ENCODE results near the gene ANAPC15.
A peak's percentile ranks its signal among the peaks of the same experiment; 100 is the strongest.

Gene ANAPC15

DNA sequence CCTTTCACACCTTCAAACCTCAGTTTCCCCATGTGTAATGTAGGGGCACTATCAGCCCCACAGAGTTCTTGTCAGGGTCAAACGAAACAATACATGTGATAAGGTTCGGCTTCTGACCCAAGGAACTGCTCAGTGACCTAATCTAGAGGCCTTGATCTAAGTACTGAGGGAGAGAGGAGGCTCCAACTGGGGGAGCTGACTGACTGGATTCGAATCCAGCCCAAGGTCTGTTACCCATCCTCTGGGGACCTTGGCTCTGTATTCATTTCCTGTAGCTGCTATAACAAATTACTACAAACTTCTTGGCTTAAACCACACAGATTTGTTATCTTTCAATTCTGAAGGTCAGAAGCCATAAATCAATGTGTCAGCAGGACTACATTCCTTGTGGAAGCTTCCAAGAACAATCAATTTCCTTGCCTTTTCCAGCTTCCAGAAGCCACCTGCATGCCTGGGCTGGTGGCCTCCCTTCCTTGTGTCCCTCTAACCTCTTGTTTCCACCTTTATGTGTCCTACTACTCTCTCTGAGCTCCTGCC lies 10.7 kb upstream of the ANAPC15 start:
- DNase-seq: no peak

DNA sequence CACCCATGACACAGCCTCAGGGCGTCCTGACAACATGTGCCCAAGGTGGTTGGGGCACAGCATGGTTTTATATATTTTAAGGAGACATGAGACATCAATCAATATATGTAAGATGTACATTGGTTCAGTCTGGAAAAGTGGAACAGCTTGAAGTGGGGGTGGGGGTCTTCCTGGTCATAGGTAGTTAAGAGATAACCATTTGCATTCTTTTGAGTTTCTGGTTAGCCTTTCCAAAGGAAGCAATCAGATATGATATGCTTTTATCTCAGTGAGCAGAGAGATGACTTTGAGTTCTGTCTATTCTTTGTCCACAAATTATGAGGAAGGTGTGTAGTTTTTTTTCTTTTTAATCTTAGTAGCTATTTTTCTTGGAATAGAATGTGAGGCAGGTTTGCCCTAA lies 10.1 kb upstream of the ANAPC15 start:
- DNase-seq: no peak

DNA sequence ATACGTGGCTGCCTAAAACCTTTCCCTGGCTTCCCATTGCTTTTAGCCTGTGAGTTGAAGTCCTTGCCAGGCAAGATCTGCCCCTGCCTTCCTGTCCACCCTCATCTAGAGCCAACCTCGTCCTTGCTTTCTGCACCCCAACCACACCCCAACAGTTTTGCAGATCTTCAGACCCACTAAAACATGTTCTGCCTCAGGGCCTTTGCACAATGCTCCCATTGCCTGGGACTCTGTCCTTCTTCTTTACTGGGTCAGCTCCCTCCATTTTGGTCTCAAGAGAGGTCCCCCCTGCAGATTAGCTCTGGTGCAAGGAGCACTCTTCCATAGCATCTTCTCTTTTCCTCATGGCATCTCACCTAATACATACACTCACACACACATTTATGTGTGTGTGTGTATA lies 8.4 kb upstream of the ANAPC15 start:
- no peak for DNase-seq

DNA sequence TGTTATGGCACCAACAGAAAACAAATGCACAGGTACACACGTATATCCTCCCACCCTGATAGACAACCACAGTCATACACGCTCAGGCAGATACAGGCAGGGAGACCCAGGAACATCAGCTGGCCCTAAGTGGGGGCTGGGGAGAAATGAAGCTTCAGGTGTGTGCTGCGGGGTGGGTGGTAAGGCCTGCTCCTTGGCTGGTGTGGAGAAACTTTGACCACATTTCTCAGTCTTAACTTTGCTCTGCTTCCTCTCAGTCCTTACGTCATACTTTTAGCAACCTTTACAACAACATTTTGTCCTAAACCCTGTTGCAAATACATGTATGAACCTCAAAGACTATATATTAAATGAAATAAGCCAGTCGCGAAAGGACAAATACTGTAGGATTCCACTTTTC lies 6.7 kb upstream of the ANAPC15 start:
- no peak for DNase-seq

DNA sequence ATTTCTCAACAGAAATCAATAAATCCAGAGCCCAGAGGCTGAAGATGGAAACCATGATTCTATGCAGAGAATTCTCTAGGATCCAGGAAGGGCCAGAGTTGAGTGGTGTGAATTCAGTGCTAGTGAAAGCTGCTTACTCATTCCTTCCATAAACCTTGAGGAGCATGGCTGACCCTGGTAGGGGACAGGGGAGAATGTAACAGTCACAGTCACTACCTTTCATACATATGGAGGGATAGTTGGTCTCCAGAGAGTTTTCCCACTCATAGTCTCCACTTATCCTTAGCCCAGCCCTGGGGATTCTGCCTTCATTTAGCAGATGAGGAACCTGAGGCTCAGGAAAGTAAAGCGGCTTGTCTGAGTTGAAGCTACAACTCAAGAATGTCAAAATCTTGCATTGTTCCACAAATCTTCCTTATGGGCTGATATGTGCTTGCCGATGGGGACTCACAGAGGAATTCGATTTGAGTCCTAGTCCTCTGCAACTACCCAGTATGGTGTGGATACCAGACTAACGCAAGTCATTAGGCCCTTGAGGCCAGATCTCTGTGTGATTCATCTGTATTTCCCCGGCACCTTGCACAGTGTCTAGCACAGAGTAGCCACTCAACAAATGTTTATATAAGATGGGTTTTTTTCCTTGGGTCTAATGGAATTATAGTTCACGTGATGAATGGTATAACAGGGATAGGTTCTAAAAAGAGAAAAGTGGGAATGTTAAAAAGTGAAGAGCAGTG lies 3.7 kb upstream of the ANAPC15 start:
- no peak for DNase-seq

DNA sequence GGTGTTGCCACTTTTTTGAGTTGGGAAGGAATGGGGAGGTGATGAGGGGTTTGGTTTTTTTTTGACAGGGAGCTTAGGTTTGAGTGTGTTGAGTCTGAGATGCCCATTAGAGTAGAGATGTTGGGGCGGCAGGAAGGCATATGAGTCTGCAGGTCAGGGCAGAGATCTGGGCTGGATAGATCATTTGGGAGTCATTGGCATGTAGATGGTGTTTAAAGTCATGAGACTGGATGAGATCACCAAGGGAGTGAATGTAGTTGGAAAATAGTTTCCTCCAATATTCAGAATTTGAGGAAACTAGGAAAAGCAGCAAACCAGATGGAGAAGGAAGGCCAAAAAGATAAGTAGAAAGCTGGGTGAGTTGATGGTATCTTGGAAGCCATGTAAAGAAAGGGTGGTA lies 2.1 kb upstream of the ANAPC15 start:
- no peak for DNase-seq

DNA sequence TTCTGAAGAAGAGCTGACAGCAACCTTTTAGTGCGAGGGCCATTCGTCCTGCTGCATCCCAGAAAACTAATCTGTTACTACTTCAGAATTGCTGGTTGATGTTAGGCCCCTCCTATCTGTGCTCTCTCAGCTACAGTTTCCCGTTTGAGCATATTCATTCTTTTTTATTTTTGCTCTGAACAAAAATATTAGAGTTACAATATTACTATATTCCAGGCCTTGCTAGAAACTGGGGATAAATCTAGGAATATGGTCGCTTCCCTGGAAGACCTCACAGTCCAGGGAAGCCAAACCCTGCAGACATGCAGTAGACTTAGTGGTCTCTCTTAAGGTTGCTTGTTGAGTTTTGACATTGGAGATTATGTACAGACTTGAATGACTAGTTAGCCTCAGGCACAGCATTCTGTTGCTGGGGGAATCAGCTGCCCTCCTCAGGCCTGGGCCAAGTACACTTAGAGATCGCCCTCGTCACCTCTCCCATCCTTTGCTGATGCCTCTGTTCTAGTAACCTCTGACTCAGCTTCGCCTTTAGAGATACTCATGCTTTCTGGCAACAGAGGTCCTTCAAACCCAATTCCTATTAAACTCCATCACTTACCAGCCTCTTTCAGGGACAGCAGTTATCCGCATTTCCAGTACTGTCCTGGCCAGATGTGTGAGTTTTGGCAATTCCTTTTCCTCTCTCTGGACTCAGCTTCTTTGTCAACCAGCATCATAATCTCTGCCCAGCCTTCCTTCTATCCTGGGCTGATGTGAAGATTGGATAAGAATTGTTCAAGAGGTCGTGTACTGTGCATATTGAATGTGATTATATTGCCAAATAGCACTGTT lies 698 bp upstream of the ANAPC15 start:
- no peak for DNase-seq

DNA sequence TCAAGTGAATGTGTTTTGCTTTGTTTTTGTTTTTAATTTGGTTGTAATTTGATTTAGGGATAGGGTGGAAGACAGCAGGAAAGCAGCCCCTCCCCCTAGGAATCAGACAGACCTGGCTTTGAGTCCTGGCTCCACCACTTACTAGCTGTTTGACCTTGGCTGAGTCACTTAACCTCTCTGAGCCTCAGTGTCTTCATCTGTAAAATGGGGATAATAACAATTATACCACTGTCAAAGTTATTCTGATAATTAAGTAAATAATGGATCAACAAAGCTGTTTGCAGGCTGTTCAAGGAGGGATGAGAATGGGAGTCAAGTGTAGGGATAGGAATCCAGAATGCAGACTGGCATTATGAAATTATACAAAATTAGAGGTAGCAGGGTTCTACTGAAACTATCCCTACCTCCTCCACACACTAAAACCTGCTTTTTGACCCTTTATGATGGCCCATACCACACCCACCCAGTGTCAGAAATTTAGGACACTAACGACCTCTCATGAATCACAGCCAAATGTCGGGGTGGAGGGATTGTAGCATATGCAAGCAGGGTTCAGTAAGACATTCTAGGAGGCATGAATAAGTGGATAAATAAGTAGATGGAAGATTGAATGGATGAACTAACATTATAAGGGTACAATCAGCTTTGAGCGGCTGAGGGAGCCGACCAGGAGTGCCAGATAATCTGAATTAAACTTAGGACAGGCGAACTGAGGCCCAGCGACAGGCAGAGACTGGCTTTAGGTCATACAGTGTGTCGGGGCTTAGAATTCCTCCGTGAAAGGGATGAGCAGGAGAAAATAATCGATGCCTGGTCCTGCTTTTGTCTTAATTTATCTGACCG lies 974 bp downstream of the ANAPC15 start:
- no peak for DNase-seq

DNA sequence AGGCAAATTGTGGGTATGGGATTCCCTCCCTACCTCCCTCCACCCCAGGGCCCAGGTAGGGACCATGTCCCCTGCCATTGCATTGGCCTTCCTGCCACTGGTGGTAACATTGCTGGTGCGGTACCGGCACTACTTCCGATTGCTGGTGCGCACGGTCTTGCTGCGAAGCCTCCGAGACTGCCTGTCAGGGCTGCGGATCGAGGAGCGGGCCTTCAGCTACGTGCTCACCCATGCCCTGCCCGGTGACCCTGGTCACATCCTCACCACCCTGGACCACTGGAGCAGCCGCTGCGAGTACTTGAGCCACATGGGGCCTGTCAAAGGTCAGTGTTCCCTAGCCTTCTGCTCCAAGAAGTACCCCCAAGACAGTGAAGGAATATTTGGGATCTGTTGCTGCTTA lies 6.6 kb downstream of the ANAPC15 start, which contains the start of gene TOMT:
TSS of gene TOMT (plus strand) at position 37 of the 400 bp plus-strand sequence. CDS start at position 65, 28 bp downstream.
- no peak for DNase-seq

DNA sequence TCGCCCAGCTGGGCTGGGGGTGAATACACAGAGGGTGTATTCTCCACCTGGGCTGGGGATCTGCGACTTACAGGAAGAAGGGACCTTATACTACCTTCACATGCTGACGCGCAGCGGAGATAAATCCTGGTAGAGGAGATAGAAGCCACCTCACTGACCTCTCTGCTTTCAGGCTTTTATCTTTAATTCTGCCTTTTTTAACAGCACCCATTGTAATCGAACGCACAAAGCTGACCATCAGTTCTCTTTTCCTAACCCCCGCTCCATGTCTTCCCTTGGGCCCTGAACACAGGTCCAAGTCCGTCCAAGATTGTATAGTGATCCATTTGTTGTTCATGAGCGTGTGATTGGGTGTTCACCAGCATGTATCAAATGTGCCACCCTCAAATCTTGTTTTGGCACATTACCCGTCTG lies 8.7 kb downstream of the ANAPC15 start:
- no peak for DNase-seq

DNA sequence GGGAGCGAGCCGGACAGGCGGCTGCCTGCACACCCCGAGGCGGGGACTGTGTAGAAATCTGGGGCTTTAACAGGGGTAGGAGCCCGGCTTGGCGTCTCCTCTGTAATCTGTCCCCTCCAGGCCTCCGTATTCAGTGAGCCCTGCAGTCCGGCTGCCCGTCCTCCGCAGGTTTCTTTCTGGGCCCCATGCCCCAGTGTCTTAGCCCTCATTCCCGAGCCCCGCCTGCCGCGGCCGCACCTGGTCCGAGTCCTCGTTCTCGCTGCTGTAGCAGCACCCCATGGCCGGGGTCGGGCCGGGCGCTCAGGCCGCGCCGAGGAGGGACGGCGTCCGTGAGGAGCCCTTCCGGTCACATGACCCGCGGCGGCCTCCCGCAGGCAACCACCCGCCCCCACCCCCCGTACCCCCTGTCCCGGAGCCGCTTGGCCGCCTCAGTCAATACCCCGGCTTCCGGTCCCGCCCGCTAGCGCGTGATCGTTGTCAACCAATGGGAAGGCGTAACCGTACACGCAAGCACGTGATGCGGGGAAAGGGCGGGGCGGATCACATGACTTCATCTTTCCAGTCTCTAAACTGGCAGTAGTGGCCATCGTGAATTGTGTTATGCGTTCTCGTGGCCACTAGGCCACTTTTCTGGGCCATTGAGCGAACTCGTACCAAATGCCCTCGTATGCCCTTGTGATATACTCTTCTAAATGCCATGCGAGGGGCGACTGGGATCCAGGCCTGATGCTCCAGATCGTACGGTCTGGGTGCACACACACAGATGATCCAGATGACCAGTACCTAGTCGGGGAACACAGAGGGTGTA lies 9.3 kb downstream of the ANAPC15 start, which contains the start of gene LAMTOR1:
TSS of gene LAMTOR1 (minus strand) at position 352 of the 808 bp plus-strand sequence. CDS start at position 279, 73 bp downstream.
- DNase-seq: peak; percentile 97

DNA sequence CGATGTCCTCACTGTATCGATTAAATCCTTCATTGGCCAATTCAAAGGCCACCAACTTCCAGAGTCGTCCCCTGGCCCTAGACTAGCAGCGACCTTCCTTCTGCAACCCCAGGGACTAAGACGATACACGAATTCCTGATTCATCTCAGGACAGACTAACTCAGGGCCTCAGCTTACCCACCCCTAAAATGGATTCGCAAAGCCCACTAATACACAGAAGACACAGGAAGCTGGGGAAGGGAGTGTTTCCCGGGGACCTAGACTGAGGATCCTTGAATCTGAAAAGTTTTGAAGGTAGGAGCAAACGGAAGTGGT lies 9.9 kb downstream of the ANAPC15 start:
- DNase-seq: no peak

DNA sequence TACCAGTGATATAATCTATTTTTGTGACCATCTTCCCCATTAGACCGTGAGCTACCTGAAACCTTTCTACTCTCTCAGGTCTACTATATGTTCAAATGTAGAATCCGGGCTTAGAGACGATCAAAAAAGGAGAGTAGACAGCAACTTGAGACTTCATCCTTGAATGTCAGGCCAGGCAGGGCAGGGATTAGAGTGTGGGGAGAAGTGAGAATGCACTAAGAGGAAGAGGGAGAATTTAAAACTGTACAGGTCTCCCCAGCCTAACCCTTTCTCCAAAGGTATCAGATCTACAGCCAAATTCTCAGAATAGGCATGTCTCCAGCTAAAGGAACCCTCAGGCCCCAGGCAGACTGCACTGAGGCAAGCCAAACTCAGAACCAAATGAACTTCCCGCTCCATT lies 10.3 kb downstream of the ANAPC15 start:
- no peak for DNase-seq

DNA sequence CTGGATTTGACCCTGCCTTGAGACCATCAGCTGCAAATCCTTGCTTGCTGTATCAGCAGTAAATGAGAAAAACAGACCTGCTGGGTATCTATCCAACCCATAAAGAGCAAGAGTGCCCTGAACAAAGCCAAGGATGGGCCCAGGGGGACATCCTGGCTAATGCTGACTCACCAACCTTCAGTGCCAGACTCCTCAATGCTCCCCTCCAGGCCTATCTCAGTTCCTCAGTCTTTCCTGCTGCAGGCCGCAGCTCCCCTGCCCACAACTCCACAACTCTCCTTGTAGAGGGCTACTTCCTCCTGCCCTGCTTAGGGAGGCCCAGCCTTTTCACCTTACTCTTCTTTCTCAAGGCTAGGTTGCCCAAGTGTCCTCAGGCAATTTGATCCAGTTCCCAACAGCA lies 12.0 kb downstream of the ANAPC15 start:
- peak; percentile 26 for DNase-seq

DNA sequence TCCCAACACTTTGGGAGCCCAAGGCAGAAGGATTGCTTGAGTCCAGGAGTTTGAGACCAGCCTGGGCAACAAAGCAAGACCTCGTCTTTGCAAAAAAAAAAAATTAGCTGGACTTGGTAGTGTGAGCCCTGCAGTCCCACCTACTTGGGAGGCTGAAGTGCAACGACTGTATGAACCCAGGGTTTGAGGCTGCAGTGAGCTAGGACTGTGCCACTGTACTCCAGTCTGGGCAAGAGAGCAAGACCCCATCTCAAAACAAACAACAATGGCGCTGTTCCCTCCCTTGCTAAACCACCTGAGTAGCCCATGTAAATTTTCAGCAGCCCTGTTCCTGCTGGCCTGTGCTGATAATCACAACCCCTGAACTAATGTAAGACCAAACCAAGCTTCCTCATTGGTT lies 12.5 kb downstream of the ANAPC15 start:
- DNase-seq: no peak

DNA sequence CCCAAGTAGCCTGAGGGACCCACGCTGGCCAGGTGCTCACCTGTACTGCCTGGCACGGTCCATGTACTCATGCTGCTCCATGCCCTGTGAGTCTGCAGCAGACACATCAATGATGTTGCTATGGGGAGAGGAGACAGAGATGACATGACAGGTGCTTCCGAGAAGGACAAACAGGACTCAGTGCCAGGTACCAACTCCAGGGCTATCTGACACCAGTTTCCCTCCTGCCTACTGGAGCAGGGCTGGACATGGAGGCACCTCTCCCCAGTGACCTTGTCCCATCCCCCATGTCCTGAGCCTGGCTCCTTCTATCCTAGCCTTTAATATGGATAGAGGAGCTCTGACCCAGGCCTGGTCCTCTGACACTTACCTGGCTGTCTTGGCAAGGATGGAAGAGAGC lies 13.8 kb downstream of the ANAPC15 start:
- DNase-seq: no peak

DNA sequence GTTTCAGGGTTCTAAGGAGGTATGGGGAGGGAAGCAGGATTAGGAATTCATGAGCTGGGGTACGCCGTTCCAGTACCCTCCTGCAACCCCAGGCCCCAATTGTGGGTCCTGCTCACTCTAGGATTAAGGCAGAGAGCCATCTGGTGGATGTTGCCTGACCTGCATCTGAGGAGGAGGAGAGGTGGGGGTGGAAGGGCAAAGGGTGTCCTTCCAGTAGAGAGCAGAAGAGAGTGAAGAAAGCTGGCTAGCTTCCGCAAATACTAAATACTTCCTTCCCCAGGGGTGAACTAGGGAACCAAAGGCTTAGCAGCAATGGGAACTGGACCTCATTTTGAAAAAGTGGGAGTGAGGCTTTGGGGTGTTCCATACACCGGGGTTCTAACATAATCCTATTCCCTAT lies 21.2 kb downstream of the ANAPC15 start:
- DNase-seq: peak; percentile 71

DNA sequence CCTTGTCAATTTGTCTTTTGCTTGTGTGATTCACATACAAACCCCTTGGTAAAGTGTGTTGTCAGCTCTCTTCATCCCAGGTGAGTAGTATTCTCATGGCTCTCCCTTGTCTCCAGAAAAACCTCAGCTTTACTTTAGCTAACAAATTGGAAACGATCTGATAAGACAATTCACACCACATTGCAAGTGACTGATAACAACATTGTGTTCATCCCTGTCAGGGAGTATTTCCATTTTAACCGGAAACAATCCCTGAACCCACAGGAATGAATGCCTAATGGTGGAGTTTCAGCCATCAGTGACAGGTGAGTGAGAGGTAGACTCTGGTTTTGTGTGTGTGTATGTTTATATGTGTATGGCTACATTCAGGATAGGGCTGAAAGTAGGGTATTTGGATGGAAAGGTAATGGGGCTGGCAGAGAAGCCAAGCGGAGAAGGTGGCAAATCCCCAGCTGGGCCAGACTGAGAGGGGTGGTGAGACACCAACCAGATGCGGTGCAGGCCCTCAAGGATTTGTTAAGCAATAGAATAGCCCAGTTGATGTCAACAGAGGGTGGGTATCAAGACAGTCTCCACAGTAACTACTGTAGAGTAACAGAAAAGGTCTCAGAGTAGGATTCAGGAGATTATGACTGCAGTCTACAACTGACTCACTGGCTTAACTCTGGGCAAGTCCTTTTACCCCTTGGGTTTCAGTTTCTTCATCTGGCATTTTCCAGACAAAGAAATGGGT lies 24.3 kb downstream of the ANAPC15 start:
- no peak for DNase-seq

DNA sequence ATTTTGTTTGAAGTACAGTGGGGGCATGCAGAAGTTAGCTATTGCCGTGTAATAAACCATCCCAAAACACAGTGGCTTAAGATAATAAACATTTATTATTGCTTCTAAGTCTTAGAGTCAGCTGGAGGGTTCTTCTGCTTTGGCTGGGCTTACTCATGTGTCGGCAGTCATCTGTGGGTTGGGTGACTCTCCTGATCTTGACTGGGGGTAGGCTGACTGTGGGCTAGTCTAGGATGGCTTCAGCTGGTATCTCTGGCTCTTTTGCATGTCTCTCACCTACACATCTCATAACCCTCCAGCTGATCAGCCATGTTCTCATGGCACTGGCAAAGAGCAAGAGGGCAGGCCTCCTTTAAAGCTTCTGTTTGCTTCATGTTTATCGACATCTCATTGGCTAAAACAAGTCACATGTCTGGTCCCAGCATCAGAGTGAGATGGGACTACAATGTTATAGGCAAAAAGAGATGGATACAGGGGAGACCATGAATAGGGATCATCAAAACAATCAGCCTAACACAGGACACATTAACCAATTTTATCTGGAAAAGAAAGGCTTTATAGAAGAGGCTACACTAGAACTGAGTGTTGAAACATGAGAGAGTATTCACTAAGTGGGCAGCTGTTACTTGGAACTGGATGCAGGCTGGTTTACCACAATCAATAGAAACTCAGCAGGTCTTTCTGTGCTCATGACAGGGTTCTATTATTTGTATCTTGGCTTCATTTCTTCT lies 26.7 kb downstream of the ANAPC15 start:
- DNase-seq: no peak

DNA sequence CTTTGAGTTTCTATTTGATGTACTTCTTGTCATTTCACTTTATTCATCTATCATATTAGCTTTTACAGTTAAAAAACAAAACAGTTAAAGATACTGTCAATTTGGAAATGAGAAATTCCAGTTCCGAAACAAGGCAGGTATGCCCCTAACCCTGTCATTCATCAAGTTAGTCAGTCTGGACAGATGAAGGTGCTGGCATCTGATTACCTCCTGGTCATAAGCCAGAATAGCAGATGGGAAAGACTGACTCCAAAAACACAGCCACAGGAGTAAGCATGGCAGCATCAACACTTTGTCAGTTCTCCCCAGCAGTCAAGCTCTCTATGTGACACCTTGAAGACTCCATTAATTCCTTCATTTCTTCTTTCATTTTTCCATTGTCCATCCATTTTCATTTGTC lies 27.5 kb downstream of the ANAPC15 start:
- no peak for DNase-seq

DNA sequence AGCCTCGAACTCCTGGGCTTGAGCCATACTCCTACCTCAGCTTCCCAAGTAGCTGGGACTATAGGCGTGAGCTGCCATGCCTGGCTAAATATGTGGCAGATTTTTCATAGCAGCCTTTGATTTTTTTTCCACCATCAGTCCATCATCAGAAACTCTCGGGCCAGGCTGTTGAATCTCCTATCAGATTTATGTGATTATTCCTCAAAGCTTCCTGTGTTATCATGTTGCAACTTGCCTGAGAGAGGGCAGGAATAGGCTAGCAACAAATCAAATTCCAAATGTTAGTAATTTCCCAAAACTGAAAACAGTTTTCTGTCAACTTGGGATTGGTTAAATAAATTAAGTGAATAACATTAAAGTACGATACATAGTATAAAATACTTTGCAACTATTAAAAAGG lies 28.4 kb downstream of the ANAPC15 start:
- no peak for DNase-seq

Measured in CD4-positive, alpha-beta T cell treated with Interferon gamma for 1 hour (primary cell).